Endothelial cell of umbilical vein (primary cell): ENCODE measurements around the gene UPF1. TPM values are rescaled to one million over a fixed set of nuclear protein-coding genes. Genes with fewer than 3 reads are reported as not detected.

Experiments used
- BruUV-seq: library from RNA; stranded (reverse); fragments of 400-500 nt; replicated peaks from 2 replicates; lab custom pipeline; 2021; lab: Mats Ljungman, UMichigan
- CTCF ChIA-PET: fragments of 300-600, 350-600 bp; sonication (Branson Sonifier 250); formaldehyde crosslinking; loops from one replicate; lab custom pipeline; 2021; ENCODE audit warnings: antibody characterized with exemption, inconsistent platforms; lab: Charles Lee
- POLR2A ChIA-PET: fragments of 300-600, 350-600 bp; sonication (Branson Sonifier 250); formaldehyde crosslinking; loops from one replicate; lab custom pipeline; 2021; ENCODE audit warnings: antibody characterized with exemption, inconsistent platforms; lab: Charles Lee
- DNase-seq: peaks from one replicate; pipeline ENCODE4 v3.0.0-alpha.2; 2011; ENCODE audit warnings: low read depth, low spot score
- FAIRE-seq: peaks from 2 replicates; lab custom pipeline; 2011; peaks lifted over from hg19 to GRCh38; lab: Jason Lieb, UNC
- H2AFZ ChIP-seq: 2 replicates; pipeline ENCODE4 v1.6.0; 2012; ENCODE audit warnings: low read depth, low read length, control low read depth, inconsistent platforms
- H3K27ac ChIP-seq: 2 replicates; pipeline ENCODE4 v1.5.1; 2011; ENCODE audit warnings: low read depth, mild to moderate bottlenecking, control low read depth, low read length, moderate library complexity; ENCODE audit not compliant: insufficient read depth
- H3K27me3 ChIP-seq, 2 experiments: 2 replicates each; pipeline versions ENCODE4 v1.6.0 to v1.6.1; 2011; ENCODE audit warnings: low read length in 2 of 2, mixed read lengths in 1 of 2; ENCODE audit not compliant: control insufficient read depth in 2 of 2, insufficient read depth in 2 of 2
- H3K36me3 ChIP-seq, 2 experiments: 2 replicates in 1 of 2; 3 replicates in 1 of 2; pipeline ENCODE4 v1.5.1; 2011; ENCODE audit warnings: low read length in 2 of 2, mild to moderate bottlenecking in 1 of 2, moderate library complexity in 1 of 2; ENCODE audit not compliant: control insufficient read depth in 2 of 2, insufficient read depth in 2 of 2; ENCODE audit errors: extremely low read depth in 1 of 2
- H3K4me1 ChIP-seq: 3 replicates; pipeline ENCODE4 v1.5.1; 2011; ENCODE audit warnings: mild to moderate bottlenecking, low read length; ENCODE audit not compliant: control insufficient read depth, insufficient read depth; ENCODE audit errors: extremely low read depth
- H3K4me2 ChIP-seq: 2 replicates; pipeline ENCODE4 v1.6.1; 2011; ENCODE audit warnings: low read length, control low read depth, mixed read lengths; ENCODE audit not compliant: insufficient read depth
- H3K4me3 ChIP-seq, 3 experiments: fragments of 200-600 bp in 1 of 3; sonication (generic), shearing (Covaris generic) in 1 of 3; replicated peaks in 1 of 3; 2 replicates each; pipeline ENCODE4 v1.5.1; 2011 to 2016; ENCODE audit warnings: control low read depth in 3 of 3, low read length in 3 of 3, mild to moderate bottlenecking in 2 of 3, inconsistent platforms in 1 of 3, low read depth in 1 of 3, moderate library complexity in 1 of 3; ENCODE audit not compliant: insufficient read depth in 1 of 3
- H3K79me2 ChIP-seq: 2 replicates; pipeline ENCODE4 v1.6.0; 2012; ENCODE audit warnings: low read length, inconsistent platforms; ENCODE audit not compliant: control insufficient read depth, insufficient read depth
- H3K9ac ChIP-seq: replicated peaks from 2 replicates; pipeline ENCODE3; 2011; ENCODE audit warnings: low read length, control low read depth; ENCODE audit not compliant: insufficient read depth; ENCODE audit errors: extremely low read depth
- H3K9me1 ChIP-seq: replicated peaks from 3 replicates; pipeline ENCODE4 v1.6.0; 2011; ENCODE audit warnings: mild to moderate bottlenecking, low read length; ENCODE audit not compliant: control insufficient read depth, insufficient read depth; ENCODE audit errors: extremely low read depth
- H3K9me3 ChIP-seq: replicated peaks from 2 replicates; pipeline ENCODE4 v1.5.1; 2012; ENCODE audit warnings: low read length, inconsistent platforms; ENCODE audit not compliant: control insufficient read depth, insufficient read depth
- H4K20me1 ChIP-seq: replicated peaks from 2 replicates; pipeline ENCODE3; 2011; ENCODE audit warnings: mild to moderate bottlenecking, low read length; ENCODE audit not compliant: control insufficient read depth, insufficient read depth; ENCODE audit errors: extremely low read depth
- CTCF ChIP-seq, 2 donors: IDR thresholded peaks; 1 replicate in 1 of 2; 2 replicates in 1 of 2; pipeline ENCODE4 v1.5.1; 2011; ENCODE audit warnings: low read length in 2 of 2, mild to moderate bottlenecking in 2 of 2, moderate library complexity in 2 of 2, control low read depth in 1 of 2, inconsistent platforms in 1 of 2, low read depth in 1 of 2; ENCODE audit not compliant: insufficient read depth in 1 of 2; ENCODE audit errors: extremely low read depth in 1 of 2
- EZH2 ChIP-seq: IDR thresholded peaks from 2 replicates; pipeline ENCODE4 v1.6.1; 2012; ENCODE audit warnings: borderline replicate concordance, low read depth, mild to moderate bottlenecking, moderate library complexity, low read length, inconsistent platforms; ENCODE audit not compliant: severe bottlenecking
- FOS ChIP-seq: IDR thresholded peaks from 2 replicates; pipeline ENCODE4 v1.6.1; 2011; ENCODE audit warnings: mild to moderate bottlenecking, low read length, moderate library complexity, borderline replicate concordance; ENCODE audit not compliant: insufficient read depth
- GATA2 ChIP-seq: IDR thresholded peaks from 2 replicates; pipeline ENCODE4 v1.7.0; 2011; ENCODE audit warnings: low read depth, mild to moderate bottlenecking, moderate library complexity, mixed read lengths, low read length; ENCODE audit not compliant: insufficient read length, insufficient read depth
- JUN ChIP-seq: IDR thresholded peaks from 2 replicates; pipeline ENCODE4 v1.6.1; 2011; ENCODE audit warnings: borderline replicate concordance, low read depth; ENCODE audit not compliant: insufficient read length, insufficient read depth
- MAX ChIP-seq: IDR thresholded peaks from 2 replicates; pipeline ENCODE4 v1.6.1; 2011; ENCODE audit not compliant: insufficient read depth, insufficient read length
- MYC ChIP-seq: IDR thresholded peaks from one replicate; pipeline ENCODE4 v1.6.1; 2011; ENCODE audit warnings: mild to moderate bottlenecking, low read depth, low read length
- POLR2A ChIP-seq: IDR thresholded peaks from 2 replicates; pipeline ENCODE4 v1.6.1; 2012; ENCODE audit warnings: low read depth, mild to moderate bottlenecking, control low read depth, low read length
- POLR2AphosphoS5 ChIP-seq: IDR thresholded peaks from 2 replicates; pipeline ENCODE4 v1.6.1; 2012; ENCODE audit warnings: low read depth, mild to moderate bottlenecking, control low read depth, low read length, moderate library complexity; ENCODE audit not compliant: insufficient read depth
- dilution Hi-C: fragments of 300-500 bp; cut with MboI; formaldehyde crosslinking; loops from one replicate; pipeline ENCODE4 v1.15.0; 2019; ENCODE audit warnings: low sequenced_read_pairs; ENCODE audit not compliant: extremely low pct_ligation_motif_present
- intact Hi-C: fragments of 100-400 bp; cut with micrococcal nuclease; formaldehyde crosslinking; loops from one replicate; pipeline ENCODE4 v1.10.0; 2022
- polyA plus RNA-seq, 4 experiments: library from polyadenylated mRNA; depleted of rRNA in 3 of 4; stranded (reverse) in 3 of 4; unstranded in 1 of 4; fragments of >200 nt; gene quantifications; 2 replicates each; pipeline versions ENCODE4 v1.2.1 to v1.2.3, GENCODE V29; 2011 to 2012; ENCODE audit warnings: missing spikeins in 1 of 4
- total RNA-seq: library from RNA; stranded (reverse); gene quantifications from 2 replicates; pipeline ENCODE4 v1.2.3, GENCODE V29; 2021

UPF1 gene
- total and polyA plus RNA-seq, 2 donors (not counting 3 experiments of a cell fraction or from before 2014, with no cell fraction given) = 65.9 to 68.2 TPM

GRCh38 chr19:18865973-18866799 lies 34.4 kb downstream of the UPF1 start:
- intact Hi-C loops = loop anchor here (2.0 to 10.0 kb wide), 3 partner anchors 15 to 121 kb away; partner anchors contain the start of genes COPE and DDX49
- peak; percentile 93 to 99 for TF ChIP-seq CTCF (IDR thresholded peaks at IDR 0.05; ENCODE audit: extremely low read depth in 1 of 2, insufficient read depth in 1 of 2, low read depth in 1 of 2, low read length in 2 of 2)
- TF ChIP-seq POLR2AphosphoS5 = no peak
- no peaks in the 10 kb centered on the region for H3K9me3 ChIP-seq
- no peaks in the 10 kb centered on the region for H3K4me1 ChIP-seq
- peak; percentile 60 for DNase-seq
- no peak overlapping the region for H3K4me2 ChIP-seq
- no TSS peak for BruUV-seq
- H3K27me3 ChIP-seq = peaks cover 5 to 7% of the 10 kb centered on the region in 2 experiments
- CTCF ChIA-PET = interaction anchor here (1.3 to 4.9 kb wide), 5 partner anchors 11 to 415 kb away, joined by 3 to 32 read pairs (median 4); no protein-coding TSS in a partner anchor
- POLR2A ChIA-PET = no interaction called here
- no peaks in the 10 kb centered on the region for H3K9me1 ChIP-seq
- no peak overlapping the region for H3K4me3 ChIP-seq
- dilution Hi-C loops = no loop called here
- FAIRE-seq = peak; percentile 63
- H3K79me2 ChIP-seq = no peaks in the 10 kb centered on the region
- H3K36me3 ChIP-seq = peaks cover 23 to 40% of the 10 kb centered on the region in 2 experiments
- no peaks in the 10 kb centered on the region for H4K20me1 ChIP-seq
- H3K9ac ChIP-seq = no peak overlapping the region
- no peak overlapping the region for H2AFZ ChIP-seq
- H3K27ac ChIP-seq = no peak overlapping the region

GRCh38 chr19:18866800-18867123 lies 35.0 kb downstream of the UPF1 start:
- dilution Hi-C loops = no loop called here
- CTCF ChIA-PET = interaction anchor here (1.3 to 4.9 kb wide), 7 partner anchors 10 to 416 kb away, joined by 3 to 32 read pairs (median 4); no protein-coding TSS in a partner anchor
- H2AFZ ChIP-seq = no peak overlapping the region
- H3K27me3 ChIP-seq = peaks cover 5 to 10% of the 10 kb centered on the region in 2 experiments
- BruUV-seq = no TSS peak
- H3K4me1 ChIP-seq = no peaks in the 10 kb centered on the region
- POLR2A ChIA-PET = no interaction called here
- H3K9me1 ChIP-seq = no peaks in the 10 kb centered on the region
- no peaks in the 10 kb centered on the region for H4K20me1 ChIP-seq
- no peaks in the 10 kb centered on the region for H3K79me2 ChIP-seq
- DNase-seq = no peak
- H3K27ac ChIP-seq = no peak overlapping the region
- H3K9me3 ChIP-seq = no peaks in the 10 kb centered on the region
- TF ChIP-seq GATA2 (no peak), FOS (no peak), POLR2A (no peak), MYC (no peak), JUN (no peak), POLR2AphosphoS5 (no peak), CTCF (IDR thresholded peaks at IDR 0.05; ENCODE audit: extremely low read depth in 1 of 2, insufficient read depth in 1 of 2, low read depth in 1 of 2, low read length in 2 of 2) (no peak), EZH2 (no peak), MAX (no peak)
- H3K9ac ChIP-seq = no peak overlapping the region
- H3K36me3 ChIP-seq = peaks cover 20 to 38% of the 10 kb centered on the region in 2 experiments
- intact Hi-C loops = loop anchor here (2.0 to 10.0 kb wide), 3 partner anchors 16 to 121 kb away; partner anchors contain the start of genes COPE and DDX49
- no peak for FAIRE-seq
- H3K4me3 ChIP-seq = no peak overlapping the region
- no peak overlapping the region for H3K4me2 ChIP-seq
